Body of pancreas (tissue), 4 donors: ENCODE results near the gene RBMS3.

ENCODE experiments used
- POLR2A ChIP-seq, 3 donors: fragments of 450-650 bp; IDR thresholded peaks; one replicate each; pipeline ENCODE4 v1.6.1; 2016; ENCODE audit warnings: antibody characterized with exemption in 3 of 3, mild to moderate bottlenecking in 2 of 3
- TF ChIP-seq, protein P1 (sequence below), 7 experiments: fragments of 450-650 bp in 4 of 7; fragments of 200-600 bp in 3 of 7; sonication (generic) in 3 of 7; IDR thresholded peaks; one replicate each; pipeline ENCODE4 v1.5.1; 2016 to 2019; ENCODE audit warnings: antibody characterized with exemption in 7 of 7

DNA sequence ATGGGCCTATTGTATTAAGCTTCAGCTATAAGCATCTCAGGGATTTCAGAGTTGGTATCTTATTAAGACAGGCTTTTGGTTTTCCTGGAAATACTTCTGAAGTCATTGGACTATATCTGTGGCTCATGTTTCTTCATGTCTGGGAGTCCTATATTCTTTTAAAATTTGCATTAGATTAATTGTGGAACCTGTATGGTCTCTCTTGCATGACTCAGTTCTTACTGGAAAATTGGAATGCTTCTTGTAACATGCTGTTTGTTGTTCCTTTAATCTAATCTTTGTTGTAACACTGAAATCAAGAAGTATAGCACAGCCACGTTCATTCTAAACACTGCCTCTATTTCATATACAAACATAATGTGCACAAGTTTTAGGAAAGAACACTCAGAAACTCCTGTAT, 208.1 kb downstream of the RBMS3 start:
- TF ChIP-seq, protein P1, sequence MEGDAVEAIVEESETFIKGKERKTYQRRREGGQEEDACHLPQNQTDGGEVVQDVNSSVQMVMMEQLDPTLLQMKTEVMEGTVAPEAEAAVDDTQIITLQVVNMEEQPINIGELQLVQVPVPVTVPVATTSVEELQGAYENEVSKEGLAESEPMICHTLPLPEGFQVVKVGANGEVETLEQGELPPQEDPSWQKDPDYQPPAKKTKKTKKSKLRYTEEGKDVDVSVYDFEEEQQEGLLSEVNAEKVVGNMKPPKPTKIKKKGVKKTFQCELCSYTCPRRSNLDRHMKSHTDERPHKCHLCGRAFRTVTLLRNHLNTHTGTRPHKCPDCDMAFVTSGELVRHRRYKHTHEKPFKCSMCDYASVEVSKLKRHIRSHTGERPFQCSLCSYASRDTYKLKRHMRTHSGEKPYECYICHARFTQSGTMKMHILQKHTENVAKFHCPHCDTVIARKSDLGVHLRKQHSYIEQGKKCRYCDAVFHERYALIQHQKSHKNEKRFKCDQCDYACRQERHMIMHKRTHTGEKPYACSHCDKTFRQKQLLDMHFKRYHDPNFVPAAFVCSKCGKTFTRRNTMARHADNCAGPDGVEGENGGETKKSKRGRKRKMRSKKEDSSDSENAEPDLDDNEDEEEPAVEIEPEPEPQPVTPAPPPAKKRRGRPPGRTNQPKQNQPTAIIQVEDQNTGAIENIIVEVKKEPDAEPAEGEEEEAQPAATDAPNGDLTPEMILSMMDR (IDR thresholded peaks at IDR 0.05): no peak
- TF ChIP-seq POLR2A (IDR thresholded peaks at IDR 0.05): no peak
